Muscle of leg (tissue), 11 donors: ENCODE measurements around the gene EML1. TPM values are rescaled to one million over a fixed set of nuclear protein-coding genes. Genes with fewer than 3 reads are reported as not detected.

Experiments
- DNase-seq: peaks from one replicate; pipeline ENCODE4 v3.0.0; 2013
- H3K27ac ChIP-seq: one replicate; pipeline ENCODE4 v1.5.1; 2013; ENCODE audit warnings: mild to moderate bottlenecking, low read length, control low read depth
- H3K27me3 ChIP-seq: one replicate; pipeline ENCODE4 v1.6.1; 2013; ENCODE audit warnings: low read length; ENCODE audit not compliant: control insufficient read depth, insufficient read depth
- H3K36me3 ChIP-seq: one replicate; pipeline ENCODE4 v1.6.1; 2013; ENCODE audit warnings: low read length; ENCODE audit not compliant: control insufficient read depth, insufficient read depth
- H3K4me1 ChIP-seq: one replicate; pipeline ENCODE4 v1.6.1; 2013; ENCODE audit warnings: low read length; ENCODE audit not compliant: control insufficient read depth, insufficient read depth
- H3K4me3 ChIP-seq: one replicate; pipeline ENCODE4 v1.5.1; 2013; ENCODE audit warnings: low read length, control low read depth
- H3K9me3 ChIP-seq: replicated peaks from 2 replicates; pipeline ENCODE4 v1.6.1; 2013; ENCODE audit warnings: low read depth, low read length; ENCODE audit not compliant: control insufficient read depth
- WGBS: methylation state at CpG from one replicate; pipeline ENCODE4 v1.1.5; 2013; ENCODE audit warnings: missing lambda C conversion rate; ENCODE audit not compliant: insufficient coverage; 5-methylcytosine and 5-hydroxymethylcytosine counted together
- polyA plus RNA-seq, 8 donors: library from polyadenylated mRNA; unstranded; fragments of 120-200 nt; gene quantifications; one replicate each; pipeline versions ENCODE4 v1.2.1 to v1.2.3, GENCODE V29; 2013; ENCODE audit warnings: inconsistent platforms in 1 of 8, low replicate concordance in 1 of 8; ENCODE audit not compliant: insufficient read length in 8 of 8, insufficient read depth in 1 of 8
- total RNA-seq: library from RNA; stranded (reverse); fragments of 120-200 nt; gene quantifications from one replicate; pipeline ENCODE4 v1.2.4, GENCODE V29; 2013

Gene EML1
- total and polyA plus RNA-seq, 9 donors = 24.3 to 51.2 (median 42.2) TPM

- H3K4me1 ChIP-seq = no peaks in the 10 kb centered on the region
- no peaks in the 10 kb centered on the region for H3K27me3 ChIP-seq
- H3K27ac ChIP-seq = no peak overlapping the region
- H3K9me3 ChIP-seq = peaks cover under 1% of the 10 kb centered on the region
- WGBS = 62% methylated on average over 4 of the region's 9 CpGs
- no peaks in the 10 kb centered on the region for H3K36me3 ChIP-seq
- no peak for DNase-seq
- no peak overlapping the region for H3K4me3 ChIP-seq
Observed at GRCh38 chr14:99841436-99842071, 48.3 kb downstream of the EML1 start.

DNA sequence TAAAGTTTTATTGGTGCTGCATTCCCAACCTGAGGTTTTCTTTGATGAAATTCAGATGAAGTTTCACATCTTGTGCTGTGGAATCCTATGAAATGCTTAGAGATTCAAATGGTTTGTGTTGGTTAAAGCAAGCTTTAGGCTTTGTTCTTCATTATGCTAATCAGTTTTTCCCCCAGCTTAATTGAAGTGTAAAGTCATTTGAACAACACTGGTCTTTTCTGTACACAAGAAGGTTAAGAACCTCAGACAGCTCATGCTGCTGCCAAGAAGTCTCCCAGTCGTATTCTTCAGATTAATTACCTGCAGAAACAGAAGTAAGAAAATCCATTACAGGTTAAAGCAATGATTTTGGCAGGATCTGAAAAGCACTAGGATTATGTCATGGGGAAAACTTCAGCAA lies 48.9 kb downstream of the EML1 start:
- H3K4me1 ChIP-seq = no peaks in the 10 kb centered on the region
- H3K36me3 ChIP-seq = no peaks in the 10 kb centered on the region
- WGBS = no CpG with 5 or more reads among the region's 1 CpG
- no peak overlapping the region for H3K27ac ChIP-seq
- peaks cover 3% of the 10 kb centered on the region for H3K9me3 ChIP-seq
- DNase-seq = no peak
- no peak overlapping the region for H3K4me3 ChIP-seq
- no peaks in the 10 kb centered on the region for H3K27me3 ChIP-seq

DNA sequence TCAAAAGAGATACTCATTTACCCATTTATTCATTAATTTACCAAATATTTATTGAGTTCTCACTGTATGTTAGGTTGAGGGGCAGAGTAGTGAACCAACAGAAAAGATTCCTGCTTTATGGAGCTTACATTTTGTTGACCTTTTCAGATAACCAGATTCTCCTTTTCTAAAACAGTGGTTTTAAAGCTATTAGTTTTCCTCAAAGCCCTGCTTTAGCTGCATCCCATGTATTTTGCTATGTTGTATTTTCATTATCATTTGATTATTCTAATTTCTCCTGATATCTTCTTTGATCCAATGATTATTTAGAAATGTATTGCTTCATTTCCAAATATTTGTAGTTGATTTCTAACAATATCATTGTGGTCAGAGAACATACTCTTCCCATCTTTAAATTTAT lies 53.6 kb downstream of the EML1 start:
- Histone ChIP-seq H3K36me3 (peaks cover 3% of the 10 kb centered on the region), H3K27me3 (no peaks in the 10 kb centered on the region), H3K27ac (no peak overlapping the region), H3K4me3 (no peak overlapping the region), H3K4me1 (no peaks in the 10 kb centered on the region), H3K9me3 (peaks cover 3% of the 10 kb centered on the region)
- DNase-seq = no peak

DNA sequence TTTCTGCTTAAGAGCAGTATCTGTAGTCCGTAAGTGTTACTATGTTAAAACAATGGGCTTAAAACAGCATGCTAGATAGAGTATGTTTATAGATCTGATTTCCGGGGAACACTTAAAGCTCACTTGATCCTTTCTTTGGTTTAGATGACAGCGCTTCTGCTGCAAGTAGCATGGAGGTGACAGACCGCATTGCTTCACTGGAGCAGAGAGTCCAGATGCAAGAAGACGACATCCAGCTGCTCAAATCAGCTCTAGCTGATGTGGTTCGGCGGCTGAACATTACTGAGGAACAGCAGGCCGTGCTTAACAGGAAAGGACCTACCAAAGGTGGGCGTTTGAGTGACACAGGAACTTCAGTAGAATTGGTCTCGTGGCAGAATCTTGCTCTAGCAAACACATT lies 57.5 kb downstream of the EML1 start:
- no peak for DNase-seq
- Histone ChIP-seq H3K9me3 (peaks cover 3% of the 10 kb centered on the region), H3K36me3 (peaks cover 8% of the 10 kb centered on the region), H3K4me1 (peaks cover 2% of the 10 kb centered on the region), H3K27ac (no peak overlapping the region), H3K27me3 (no peaks in the 10 kb centered on the region), H3K4me3 (no peak overlapping the region)
- 65% methylated on average over 7 of the region's 10 CpGs for WGBS

GRCh38 chr14:99852578-99852977 lies 59.4 kb downstream of the EML1 start:
- Histone ChIP-seq H3K27ac (no peak overlapping the region), H3K4me1 (peaks cover 2% of the 10 kb centered on the region), H3K9me3 (no peaks in the 10 kb centered on the region), H3K36me3 (peaks cover 8% of the 10 kb centered on the region), H3K27me3 (no peaks in the 10 kb centered on the region), H3K4me3 (no peak overlapping the region)
- WGBS = no CpG with 5 or more reads among the region's 4 CpGs
- peak; percentile 50 for DNase-seq

- peaks cover 2% of the 10 kb centered on the region for H3K4me1 ChIP-seq
- no peak overlapping the region for H3K4me3 ChIP-seq
- WGBS = 83% methylated on average over 4 of the region's 5 CpGs
- no peak for DNase-seq
- peaks cover 8% of the 10 kb centered on the region for H3K36me3 ChIP-seq
- H3K9me3 ChIP-seq = no peaks in the 10 kb centered on the region
- no peak overlapping the region for H3K27ac ChIP-seq
- no peaks in the 10 kb centered on the region for H3K27me3 ChIP-seq
Observed at GRCh38 chr14:99853206-99853605, 60.0 kb downstream of the EML1 start.

DNA sequence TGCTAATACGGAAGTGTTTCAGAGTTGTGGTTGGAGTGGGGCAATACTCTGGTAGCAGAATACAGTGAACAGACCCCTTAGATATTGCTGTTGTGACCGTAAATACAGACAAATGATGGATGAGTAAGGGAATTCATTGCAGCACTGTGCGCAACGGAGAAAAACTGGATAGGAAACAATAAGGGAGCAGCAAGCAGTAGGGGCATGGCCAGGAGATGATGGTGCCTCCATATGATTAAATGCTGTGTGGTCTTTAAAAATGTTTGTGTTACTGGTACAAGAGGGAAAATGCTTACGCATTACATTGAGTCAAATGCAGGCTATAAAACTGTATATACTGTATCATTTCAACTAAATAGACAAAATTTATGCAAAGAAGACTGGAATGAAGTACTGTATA lies 61.6 kb downstream of the EML1 start:
- Histone ChIP-seq H3K36me3 (peaks cover 11% of the 10 kb centered on the region), H3K4me3 (no peak overlapping the region), H3K27me3 (no peaks in the 10 kb centered on the region), H3K9me3 (no peaks in the 10 kb centered on the region), H3K27ac (no peak overlapping the region), H3K4me1 (peaks cover 2% of the 10 kb centered on the region)
- no peak for DNase-seq
- 46% methylated on average over 4 of the region's 5 CpGs for WGBS

GRCh38 chr14:99855271-99855670 lies 62.1 kb downstream of the EML1 start:
- Histone ChIP-seq H3K27ac (no peak overlapping the region), H3K4me1 (peaks cover 2% of the 10 kb centered on the region), H3K4me3 (no peak overlapping the region), H3K36me3 (peaks cover 11% of the 10 kb centered on the region), H3K27me3 (no peaks in the 10 kb centered on the region), H3K9me3 (no peaks in the 10 kb centered on the region)
- DNase-seq = no peak

GRCh38 chr14:99857551-99857950 lies 64.3 kb downstream of the EML1 start:
- no CpG with 5 or more reads among the region's 1 CpG for WGBS
- H3K9me3 ChIP-seq = no peaks in the 10 kb centered on the region

DNA sequence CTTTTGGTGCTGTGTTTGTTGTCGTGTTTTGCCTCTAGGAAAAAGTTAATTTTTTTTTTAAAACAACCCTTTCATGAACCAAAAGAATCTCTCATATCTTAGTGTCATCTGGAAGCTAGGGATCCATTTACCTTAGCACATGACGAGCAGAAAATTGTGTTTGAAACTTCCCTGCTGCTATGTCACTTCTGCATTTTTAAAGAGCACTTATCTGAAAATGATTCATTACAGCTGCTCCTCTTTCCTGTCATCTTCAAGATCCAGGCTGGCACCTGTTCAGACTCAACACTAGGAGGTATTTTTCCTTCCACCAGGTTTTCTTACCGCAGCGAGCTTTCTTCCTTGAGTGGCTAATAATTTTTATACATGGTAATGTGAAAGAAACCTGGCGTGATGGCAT lies 67.0 kb downstream of the EML1 start:
- Histone ChIP-seq H3K27me3 (no peaks in the 10 kb centered on the region), H3K9me3 (no peaks in the 10 kb centered on the region), H3K36me3 (peaks cover 4% of the 10 kb centered on the region), H3K4me3 (no peak overlapping the region), H3K27ac (no peak overlapping the region), H3K4me1 (no peaks in the 10 kb centered on the region)
- WGBS = 85% methylated on average over 2 of the region's 5 CpGs
- no peak for DNase-seq

More at GRCh38 chr14:99857551-99857950, 64.3 kb downstream of the EML1 start:
- DNase-seq = no peak
- Histone ChIP-seq H3K27ac (no peak overlapping the region), H3K27me3 (no peaks in the 10 kb centered on the region), H3K4me3 (no peak overlapping the region), H3K36me3 (peaks cover 4% of the 10 kb centered on the region), H3K4me1 (peaks cover 2% of the 10 kb centered on the region)

- Histone ChIP-seq H3K36me3 (peaks cover 11% of the 10 kb centered on the region), H3K9me3 (no peaks in the 10 kb centered on the region), H3K4me3 (no peak overlapping the region), H3K27ac (no peak overlapping the region), H3K4me1 (no peaks in the 10 kb centered on the region), H3K27me3 (no peaks in the 10 kb centered on the region)
- no CpG with 5 or more reads among the region's 4 CpGs for WGBS
- DNase-seq = no peak
Observed at GRCh38 chr14:99862136-99862535, 68.9 kb downstream of the EML1 start.
